Natural killer cell (primary cell): Measurements from ENCODE around the gene KCNK2. TPM values are rescaled to one million over a fixed set of nuclear protein-coding genes. Genes with fewer than 3 reads are reported as not detected.

Experiments used
- ATAC-seq, 3 donors: fragments of 150-1000 bp in 2 of 3; fragments of 200-7000 bp in 1 of 3; cut with Tn5 transposase; 1 replicate in 1 of 3; 2 replicates in 2 of 3; pipeline ENCODE4 v1.10.0; 2021; ENCODE audit warnings: mild to moderate bottlenecking in 2 of 3, moderate library complexity in 2 of 3
- DNase-seq, 2 donors: peaks; one replicate each; pipeline versions ENCODE4 v3.0.0 to v3.0.0-alpha.2; 2013 to 2021; ENCODE audit warnings: mixed read lengths in 1 of 2
- H3K27ac ChIP-seq: one replicate; pipeline ENCODE4 v1.5.1; 2013; ENCODE audit warnings: mild to moderate bottlenecking, low read length
- H3K27me3 ChIP-seq: one replicate; pipeline ENCODE4 v1.6.1; 2013; ENCODE audit warnings: low read length; ENCODE audit not compliant: control insufficient read depth, insufficient read depth
- H3K36me3 ChIP-seq: one replicate; pipeline ENCODE4 v1.6.1; 2013; ENCODE audit warnings: low read length; ENCODE audit not compliant: control insufficient read depth, insufficient read depth
- H3K4me1 ChIP-seq: one replicate; pipeline ENCODE4 v1.6.1; 2013; ENCODE audit warnings: low read length; ENCODE audit not compliant: control insufficient read depth, insufficient read depth
- H3K4me3 ChIP-seq: one replicate; pipeline ENCODE4 v1.5.1; 2013; ENCODE audit warnings: low read length
- H3K9me3 ChIP-seq: one replicate; pipeline ENCODE4 v1.6.1; 2013; ENCODE audit warnings: low read length; ENCODE audit not compliant: control insufficient read depth, insufficient read depth
- H3K27ac Mint-ChIP-seq, 2 donors: one replicate each; pipeline ENCODE4 v1.8.0; 2022; ENCODE audit warnings: mild to moderate bottlenecking in 2 of 2, mixed read lengths in 2 of 2, moderate library complexity in 1 of 2
- H3K27me3 Mint-ChIP-seq, 2 donors: one replicate each; pipeline ENCODE4 v1.8.0; 2022; ENCODE audit warnings: low read depth in 2 of 2, mixed read lengths in 2 of 2
- H3K36me3 Mint-ChIP-seq: one replicate; pipeline ENCODE4 v1.8.0; 2022; ENCODE audit warnings: mixed read lengths
- H3K4me1 Mint-ChIP-seq, 2 donors: one replicate each; pipeline ENCODE4 v1.8.0; 2022; ENCODE audit warnings: mixed read lengths in 2 of 2
- H3K4me3 Mint-ChIP-seq: one replicate; pipeline ENCODE4 v1.8.0; 2022; ENCODE audit warnings: mild to moderate bottlenecking, moderate library complexity, mixed read lengths
- H3K9me3 Mint-ChIP-seq, 2 donors: one replicate each; pipeline ENCODE4 v1.8.0; 2022; ENCODE audit warnings: mixed read lengths in 2 of 2
- CTCF ChIP-seq: fragments of 200-600 bp; IDR thresholded peaks from one replicate; pipeline ENCODE4 v1.8.0; 2022; ENCODE audit warnings: antibody characterized with exemption
- WGBS: methylation state at CpG from one replicate; pipeline ENCODE4 v1.1.7; 2013; ENCODE audit warnings: missing lambda C conversion rate; ENCODE audit not compliant: insufficient coverage; 5-methylcytosine and 5-hydroxymethylcytosine counted together
- intact Hi-C: fragments of 100-400 bp; cut with micrococcal nuclease; formaldehyde crosslinking; loops from one replicate; pipeline ENCODE4 v1.14.2; 2022
- total RNA-seq, 4 donors: library from RNA; stranded (reverse); fragments of 120-200 nt in 1 of 4; gene quantifications; one replicate each; pipeline versions ENCODE4 v1.2.3 to v1.2.4, GENCODE V29; 2013 to 2022

Gene KCNK2
- total RNA-seq, 3 donors from 2014 or later (not counting 1 experiment from before 2014, with no cell fraction given): not detected

- TF ChIP-seq CTCF: no peak
- H3K4me3 ChIP-seq: no peak overlapping the region
- intact Hi-C loops: no loop called here
- no peak overlapping the region for H3K27ac ChIP-seq
- no peak for DNase-seq
- WGBS: 6% methylated on average over 20 of the region's 25 CpGs
- H3K4me1 ChIP-seq: no peaks in the 10 kb centered on the region
- H3K27me3 ChIP-seq: peaks cover 19% of the 10 kb centered on the region
- no peaks in the 10 kb centered on the region for H3K4me1 Mint-ChIP-seq
- ATAC-seq: no peak
- H3K36me3 Mint-ChIP-seq: peaks cover 7% of the 10 kb centered on the region
- H3K9me3 Mint-ChIP-seq: peaks cover 3 to 8% of the 10 kb centered on the region in 2 donors
- no peaks in the 10 kb centered on the region for H3K36me3 ChIP-seq
- peaks cover 23 to 26% of the 10 kb centered on the region in 2 donors for H3K27me3 Mint-ChIP-seq
- no peak overlapping the region for H3K4me3 Mint-ChIP-seq
- H3K9me3 ChIP-seq: peaks cover 5% of the 10 kb centered on the region
- no peak overlapping the region for H3K27ac Mint-ChIP-seq
Measured at GRCh38 chr1:215083383-215083961, 935 bp downstream of the KCNK2 start.

GRCh38 chr1:215084621-215085020 lies 2.1 kb downstream of the KCNK2 start:
- Histone ChIP-seq H3K4me1 (no peaks in the 10 kb centered on the region), H3K36me3 (no peaks in the 10 kb centered on the region), H3K27ac (no peak overlapping the region), H3K27me3 (peaks cover 19% of the 10 kb centered on the region), H3K4me3 (no peak overlapping the region), H3K9me3 (peaks cover 5% of the 10 kb centered on the region)
- H3K9me3 Mint-ChIP-seq: peaks cover 3 to 8% of the 10 kb centered on the region in 2 donors
- peaks cover 7% of the 10 kb centered on the region for H3K36me3 Mint-ChIP-seq
- intact Hi-C loops: no loop called here
- DNase-seq: no peak
- no peak for ATAC-seq
- H3K27me3 Mint-ChIP-seq: peaks cover 23 to 26% of the 10 kb centered on the region in 2 donors
- TF ChIP-seq CTCF: no peak
- H3K4me3 Mint-ChIP-seq: no peak overlapping the region
- H3K27ac Mint-ChIP-seq: no peak overlapping the region
- no peaks in the 10 kb centered on the region for H3K4me1 Mint-ChIP-seq

- Histone ChIP-seq H3K36me3 (no peaks in the 10 kb centered on the region), H3K4me1 (no peaks in the 10 kb centered on the region), H3K27ac (no peak overlapping the region), H3K9me3 (peaks cover 5% of the 10 kb centered on the region), H3K27me3 (peaks cover 9% of the 10 kb centered on the region), H3K4me3 (no peak overlapping the region)
- WGBS: 80% methylated on average over 2 of the region's 2 CpGs
- peaks cover 7 to 9% of the 10 kb centered on the region in 2 donors for H3K27me3 Mint-ChIP-seq
- ATAC-seq (no peak), DNase-seq (no peak)
- H3K4me3 Mint-ChIP-seq: no peak overlapping the region
- intact Hi-C loops: no loop called here
- peaks cover 6 to 12% of the 10 kb centered on the region in 2 donors for H3K9me3 Mint-ChIP-seq
- H3K36me3 Mint-ChIP-seq: no peaks in the 10 kb centered on the region
- H3K4me1 Mint-ChIP-seq: no peaks in the 10 kb centered on the region
- no peak overlapping the region for H3K27ac Mint-ChIP-seq
- no peak for TF ChIP-seq CTCF
Measured at GRCh38 chr1:215087603-215088002, 5.1 kb downstream of the KCNK2 start.

GRCh38 chr1:215094381-215094780 lies 11.8 kb downstream of the KCNK2 start:
- WGBS: 0% methylated on average over 1 of the region's 1 CpG
- Histone ChIP-seq H3K4me1 (no peaks in the 10 kb centered on the region), H3K4me3 (no peak overlapping the region), H3K36me3 (no peaks in the 10 kb centered on the region), H3K27me3 (no peaks in the 10 kb centered on the region), H3K9me3 (no peaks in the 10 kb centered on the region), H3K27ac (no peak overlapping the region)
- H3K4me1 Mint-ChIP-seq: no peaks in the 10 kb centered on the region
- no peak for TF ChIP-seq CTCF
- ATAC-seq: no peak
- intact Hi-C loops: no loop called here
- H3K36me3 Mint-ChIP-seq: no peaks in the 10 kb centered on the region
- no peaks in the 10 kb centered on the region for H3K27me3 Mint-ChIP-seq
- peaks cover 4 to 6% of the 10 kb centered on the region in 2 donors for H3K9me3 Mint-ChIP-seq
- no peak for DNase-seq
- H3K27ac Mint-ChIP-seq: no peak overlapping the region
- H3K4me3 Mint-ChIP-seq: no peak overlapping the region
